Stimulated activated CD4-positive, alpha-beta T cell treated with anti-CD3 and anti-CD28 coated beads, Interleukin-4, amount 100 ng/mL, for 24 hours (primary cell): ENCODE data around the gene FOXK1.
"Not testable (repeated sequence)": the region's sequence is repeated elsewhere in the genome, so short reads cannot be mapped to it uniquely, and the experiment has no call there.

ENCODE experiments used
- DNase-seq: peaks from one replicate; pipeline ENCODE4 v3.0.0-alpha.2; 2020

The FOXK1 gene

GRCh38 chr7:4802577-4802976, 120.5 kb downstream of the FOXK1 start:
- DNase-seq, result not testable (repeated sequence)

- no peak for DNase-seq
These were observed 121.5 kb downstream of the FOXK1 start for GRCh38 chr7:4803397-4804241.

- DNase-seq, result no peak
These were observed 123.3 kb downstream of the FOXK1 start for GRCh38 chr7:4805110-4805983.

GRCh38 chr7:4805984-4806300, 123.8 kb downstream of the FOXK1 start:
- DNase-seq, result no peak

- DNase-seq, result no peak
These were observed 125.0 kb downstream of the FOXK1 start for GRCh38 chr7:4806983-4807597.

GRCh38 chr7:4807598-4808016, 125.5 kb downstream of the FOXK1 start:
- no peak for DNase-seq

- no peak for DNase-seq
These were observed 125.9 kb downstream of the FOXK1 start for GRCh38 chr7:4808026-4808425.

- DNase-seq, result no peak
These were observed 126.5 kb downstream of the FOXK1 start for GRCh38 chr7:4808565-4808964.

- DNase-seq, result peak; percentile 37
These were observed 127.0 kb downstream of the FOXK1 start for GRCh38 chr7:4809091-4809591.

GRCh38 chr7:4809666-4810065, 127.6 kb downstream of the FOXK1 start:
- DNase-seq, result no peak

GRCh38 chr7:4814433-4814832, 132.3 kb downstream of the FOXK1 start:
- DNase-seq, result no peak

- no peak for DNase-seq
These were observed 133.0 kb downstream of the FOXK1 start for GRCh38 chr7:4815121-4815520.

- no peak for DNase-seq
These were observed 133.7 kb downstream of the FOXK1 start for GRCh38 chr7:4815609-4816418.

GRCh38 chr7:4816419-4817080, 134.5 kb downstream of the FOXK1 start:
- DNase-seq, result no peak

- DNase-seq, result no peak
These were observed 135.2 kb downstream of the FOXK1 start for GRCh38 chr7:4817178-4817901.

- DNase-seq, result no peak
These were observed 136.1 kb downstream of the FOXK1 start for GRCh38 chr7:4818000-4818794.

- DNase-seq, result no peak
These were observed 137.7 kb downstream of the FOXK1 start for GRCh38 chr7:4819560-4820404.

GRCh38 chr7:4820405-4820966, 138.4 kb downstream of the FOXK1 start:
- DNase-seq, result no peak
